MM.1S (cell line): ENCODE results near the gene CDC123.

Experiments used
- EZH2 ChIP-seq: fragments of 300-600 bp; sonication (generic); optimal IDR thresholded peaks from 2 replicates; pipeline ENCODE3; 2017; ENCODE audit warnings: low read depth, mild to moderate bottlenecking, antibody characterized with exemption, low read length, mixed read lengths
- EZH2phosphoT487 ChIP-seq: fragments of 300-600 bp; sonication (generic); IDR thresholded peaks from 2 replicates; pipeline ENCODE4 v1.6.1; 2018; ENCODE audit warnings: antibody characterized with exemption, low read length
- TF ChIP-seq, protein P1 (sequence below): fragments of 300-600 bp; sonication (generic); IDR thresholded peaks from 2 replicates; pipeline ENCODE4 v1.5.1; 2016; ENCODE audit warnings: antibody characterized with exemption, low read length, mixed read lengths

DNA sequence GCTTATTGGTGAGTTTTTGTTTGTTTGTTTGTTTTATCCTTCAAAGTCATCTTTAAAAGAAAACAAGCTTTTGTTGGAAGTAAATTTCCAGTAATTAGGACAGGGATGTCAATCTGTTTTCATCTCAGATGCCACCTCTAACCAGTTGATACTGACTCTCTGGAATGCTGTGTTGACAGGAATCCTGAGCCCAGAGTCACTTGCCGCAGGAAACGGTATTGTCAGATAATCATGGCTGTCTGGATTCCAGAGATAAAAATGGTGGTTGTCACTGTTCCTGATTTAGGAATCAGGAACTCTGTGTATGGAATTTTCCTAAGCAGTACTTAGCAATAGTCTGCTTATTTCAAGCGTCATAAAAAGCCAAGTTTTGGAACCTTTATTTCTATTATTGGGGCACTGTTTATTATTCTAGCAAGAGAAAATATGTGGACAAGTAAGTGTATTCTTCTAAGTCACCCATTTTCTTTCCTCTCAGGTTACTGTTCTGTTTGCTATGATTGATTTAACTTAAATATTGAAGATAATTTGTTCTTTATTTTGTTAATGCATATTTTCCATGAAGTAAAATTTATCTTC, 39.2 kb downstream of the CDC123 start:
- TF ChIP-seq, protein P1, sequence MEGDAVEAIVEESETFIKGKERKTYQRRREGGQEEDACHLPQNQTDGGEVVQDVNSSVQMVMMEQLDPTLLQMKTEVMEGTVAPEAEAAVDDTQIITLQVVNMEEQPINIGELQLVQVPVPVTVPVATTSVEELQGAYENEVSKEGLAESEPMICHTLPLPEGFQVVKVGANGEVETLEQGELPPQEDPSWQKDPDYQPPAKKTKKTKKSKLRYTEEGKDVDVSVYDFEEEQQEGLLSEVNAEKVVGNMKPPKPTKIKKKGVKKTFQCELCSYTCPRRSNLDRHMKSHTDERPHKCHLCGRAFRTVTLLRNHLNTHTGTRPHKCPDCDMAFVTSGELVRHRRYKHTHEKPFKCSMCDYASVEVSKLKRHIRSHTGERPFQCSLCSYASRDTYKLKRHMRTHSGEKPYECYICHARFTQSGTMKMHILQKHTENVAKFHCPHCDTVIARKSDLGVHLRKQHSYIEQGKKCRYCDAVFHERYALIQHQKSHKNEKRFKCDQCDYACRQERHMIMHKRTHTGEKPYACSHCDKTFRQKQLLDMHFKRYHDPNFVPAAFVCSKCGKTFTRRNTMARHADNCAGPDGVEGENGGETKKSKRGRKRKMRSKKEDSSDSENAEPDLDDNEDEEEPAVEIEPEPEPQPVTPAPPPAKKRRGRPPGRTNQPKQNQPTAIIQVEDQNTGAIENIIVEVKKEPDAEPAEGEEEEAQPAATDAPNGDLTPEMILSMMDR, result no peak
- TF ChIP-seq EZH2, result no peak
- no peak for TF ChIP-seq EZH2phosphoT487
